Endothelial cell of umbilical vein (primary cell): ENCODE results near the gene NELFB. TPM values are rescaled to one million over a fixed set of nuclear protein-coding genes. Genes with fewer than 3 reads are reported as not detected.

Experiments
- BruUV-seq: library from RNA; stranded (reverse); fragments of 400-500 nt; replicated peaks from 2 replicates; lab custom pipeline; 2021; lab: Mats Ljungman, UMichigan
- CTCF ChIA-PET: fragments of 300-600, 350-600 bp; sonication (Branson Sonifier 250); formaldehyde crosslinking; loops from one replicate; lab custom pipeline; 2021; ENCODE audit warnings: antibody characterized with exemption, inconsistent platforms; lab: Charles Lee
- POLR2A ChIA-PET: fragments of 300-600, 350-600 bp; sonication (Branson Sonifier 250); formaldehyde crosslinking; loops from one replicate; lab custom pipeline; 2021; ENCODE audit warnings: antibody characterized with exemption, inconsistent platforms; lab: Charles Lee
- DNase-seq: peaks from one replicate; pipeline ENCODE4 v3.0.0-alpha.2; 2011; ENCODE audit warnings: low read depth, low spot score
- FAIRE-seq: peaks from 2 replicates; lab custom pipeline; 2011; peaks lifted over from hg19 to GRCh38; lab: Jason Lieb, UNC
- H2AFZ ChIP-seq: 2 replicates; pipeline ENCODE4 v1.6.0; 2012; ENCODE audit warnings: low read depth, low read length, control low read depth, inconsistent platforms
- H3K27ac ChIP-seq: 2 replicates; pipeline ENCODE4 v1.5.1; 2011; ENCODE audit warnings: low read depth, mild to moderate bottlenecking, control low read depth, low read length, moderate library complexity; ENCODE audit not compliant: insufficient read depth
- H3K27me3 ChIP-seq, 2 experiments: 2 replicates each; pipeline versions ENCODE4 v1.6.0 to v1.6.1; 2011; ENCODE audit warnings: low read length in 2 of 2, mixed read lengths in 1 of 2; ENCODE audit not compliant: control insufficient read depth in 2 of 2, insufficient read depth in 2 of 2
- H3K36me3 ChIP-seq, 2 experiments: 2 replicates in 1 of 2; 3 replicates in 1 of 2; pipeline ENCODE4 v1.5.1; 2011; ENCODE audit warnings: low read length in 2 of 2, mild to moderate bottlenecking in 1 of 2, moderate library complexity in 1 of 2; ENCODE audit not compliant: control insufficient read depth in 2 of 2, insufficient read depth in 2 of 2; ENCODE audit errors: extremely low read depth in 1 of 2
- H3K4me1 ChIP-seq: 3 replicates; pipeline ENCODE4 v1.5.1; 2011; ENCODE audit warnings: mild to moderate bottlenecking, low read length; ENCODE audit not compliant: control insufficient read depth, insufficient read depth; ENCODE audit errors: extremely low read depth
- H3K4me2 ChIP-seq: 2 replicates; pipeline ENCODE4 v1.6.1; 2011; ENCODE audit warnings: low read length, control low read depth, mixed read lengths; ENCODE audit not compliant: insufficient read depth
- H3K4me3 ChIP-seq, 3 experiments: fragments of 200-600 bp in 1 of 3; sonication (generic), shearing (Covaris generic) in 1 of 3; replicated peaks in 1 of 3; 2 replicates each; pipeline ENCODE4 v1.5.1; 2011 to 2016; ENCODE audit warnings: control low read depth in 3 of 3, low read length in 3 of 3, mild to moderate bottlenecking in 2 of 3, inconsistent platforms in 1 of 3, low read depth in 1 of 3, moderate library complexity in 1 of 3; ENCODE audit not compliant: insufficient read depth in 1 of 3
- H3K79me2 ChIP-seq: 2 replicates; pipeline ENCODE4 v1.6.0; 2012; ENCODE audit warnings: low read length, inconsistent platforms; ENCODE audit not compliant: control insufficient read depth, insufficient read depth
- H3K9ac ChIP-seq: replicated peaks from 2 replicates; pipeline ENCODE3; 2011; ENCODE audit warnings: low read length, control low read depth; ENCODE audit not compliant: insufficient read depth; ENCODE audit errors: extremely low read depth
- H3K9me1 ChIP-seq: replicated peaks from 3 replicates; pipeline ENCODE4 v1.6.0; 2011; ENCODE audit warnings: mild to moderate bottlenecking, low read length; ENCODE audit not compliant: control insufficient read depth, insufficient read depth; ENCODE audit errors: extremely low read depth
- H3K9me3 ChIP-seq: replicated peaks from 2 replicates; pipeline ENCODE4 v1.5.1; 2012; ENCODE audit warnings: low read length, inconsistent platforms; ENCODE audit not compliant: control insufficient read depth, insufficient read depth
- H4K20me1 ChIP-seq: replicated peaks from 2 replicates; pipeline ENCODE3; 2011; ENCODE audit warnings: mild to moderate bottlenecking, low read length; ENCODE audit not compliant: control insufficient read depth, insufficient read depth; ENCODE audit errors: extremely low read depth
- EZH2 ChIP-seq: IDR thresholded peaks from 2 replicates; pipeline ENCODE4 v1.6.1; 2012; ENCODE audit warnings: borderline replicate concordance, low read depth, mild to moderate bottlenecking, moderate library complexity, low read length, inconsistent platforms; ENCODE audit not compliant: severe bottlenecking
- FOS ChIP-seq: IDR thresholded peaks from 2 replicates; pipeline ENCODE4 v1.6.1; 2011; ENCODE audit warnings: mild to moderate bottlenecking, low read length, moderate library complexity, borderline replicate concordance; ENCODE audit not compliant: insufficient read depth
- GATA2 ChIP-seq: IDR thresholded peaks from 2 replicates; pipeline ENCODE4 v1.7.0; 2011; ENCODE audit warnings: low read depth, mild to moderate bottlenecking, moderate library complexity, mixed read lengths, low read length; ENCODE audit not compliant: insufficient read length, insufficient read depth
- JUN ChIP-seq: IDR thresholded peaks from 2 replicates; pipeline ENCODE4 v1.6.1; 2011; ENCODE audit warnings: borderline replicate concordance, low read depth; ENCODE audit not compliant: insufficient read length, insufficient read depth
- MYC ChIP-seq: IDR thresholded peaks from one replicate; pipeline ENCODE4 v1.6.1; 2011; ENCODE audit warnings: mild to moderate bottlenecking, low read depth, low read length
- POLR2A ChIP-seq: IDR thresholded peaks from 2 replicates; pipeline ENCODE4 v1.6.1; 2012; ENCODE audit warnings: low read depth, mild to moderate bottlenecking, control low read depth, low read length
- POLR2AphosphoS5 ChIP-seq: IDR thresholded peaks from 2 replicates; pipeline ENCODE4 v1.6.1; 2012; ENCODE audit warnings: low read depth, mild to moderate bottlenecking, control low read depth, low read length, moderate library complexity; ENCODE audit not compliant: insufficient read depth
- dilution Hi-C: fragments of 300-500 bp; cut with MboI; formaldehyde crosslinking; loops from one replicate; pipeline ENCODE4 v1.15.0; 2019; ENCODE audit warnings: low sequenced_read_pairs; ENCODE audit not compliant: extremely low pct_ligation_motif_present
- intact Hi-C: fragments of 100-400 bp; cut with micrococcal nuclease; formaldehyde crosslinking; loops from one replicate; pipeline ENCODE4 v1.10.0; 2022
- polyA plus RNA-seq, 4 experiments: library from polyadenylated mRNA; depleted of rRNA in 3 of 4; stranded (reverse) in 3 of 4; unstranded in 1 of 4; fragments of >200 nt; gene quantifications; 2 replicates each; pipeline versions ENCODE4 v1.2.1 to v1.2.3, GENCODE V29; 2011 to 2012; ENCODE audit warnings: missing spikeins in 1 of 4
- total RNA-seq: library from RNA; stranded (reverse); gene quantifications from 2 replicates; pipeline ENCODE4 v1.2.3, GENCODE V29; 2021
- TF ChIP-seq, protein P1 (sequence below): IDR thresholded peaks from 2 replicates; pipeline ENCODE4 v1.6.1; 2011; ENCODE audit not compliant: insufficient read depth, insufficient read length
- TF ChIP-seq, protein P2 (sequence below), 2 donors: IDR thresholded peaks; 1 replicate in 1 of 2; 2 replicates in 1 of 2; pipeline ENCODE4 v1.5.1; 2011; ENCODE audit warnings: low read length in 2 of 2, mild to moderate bottlenecking in 2 of 2, moderate library complexity in 2 of 2, control low read depth in 1 of 2, inconsistent platforms in 1 of 2, low read depth in 1 of 2; ENCODE audit not compliant: insufficient read depth in 1 of 2; ENCODE audit errors: extremely low read depth in 1 of 2

NELFB gene
- total and polyA plus RNA-seq, 2 donors (not counting 3 experiments of a cell fraction or from before 2014, with no cell fraction given): 62.3 to 76.1 TPM

DNA sequence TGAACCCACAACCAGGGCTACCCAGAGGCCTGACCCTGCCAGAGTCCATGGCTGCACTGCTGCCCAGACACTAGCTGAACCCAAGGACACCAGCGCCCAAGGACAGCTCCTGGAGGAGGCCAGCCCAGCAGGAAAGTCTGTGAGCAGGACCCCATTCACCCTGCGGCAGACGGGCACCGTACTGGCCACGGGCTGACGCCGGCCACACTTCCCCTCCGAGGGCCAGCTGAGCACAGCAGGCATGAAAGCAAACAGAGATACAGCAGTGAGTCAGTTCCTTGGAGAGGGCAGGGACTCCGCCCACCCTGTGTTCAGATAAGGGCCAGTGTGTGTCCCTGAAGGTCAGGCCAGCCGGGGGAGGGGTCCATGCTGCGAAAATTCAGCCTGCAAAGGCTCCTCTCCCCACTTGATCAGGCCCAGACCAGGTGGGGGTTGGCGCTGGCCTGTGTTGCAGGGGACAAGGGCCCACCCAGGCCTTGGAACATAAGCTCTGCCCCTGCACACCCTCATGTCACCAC, 36.3 kb upstream of the NELFB start:
- POLR2A ChIA-PET: interaction anchor here (0.6 to 0.7 kb wide), 2 partner anchors 21 to 22 kb away, joined by 3 to 8 read pairs; partner anchors contain the start of gene TUBB4B
- peak; percentile 71 for FAIRE-seq

DNA sequence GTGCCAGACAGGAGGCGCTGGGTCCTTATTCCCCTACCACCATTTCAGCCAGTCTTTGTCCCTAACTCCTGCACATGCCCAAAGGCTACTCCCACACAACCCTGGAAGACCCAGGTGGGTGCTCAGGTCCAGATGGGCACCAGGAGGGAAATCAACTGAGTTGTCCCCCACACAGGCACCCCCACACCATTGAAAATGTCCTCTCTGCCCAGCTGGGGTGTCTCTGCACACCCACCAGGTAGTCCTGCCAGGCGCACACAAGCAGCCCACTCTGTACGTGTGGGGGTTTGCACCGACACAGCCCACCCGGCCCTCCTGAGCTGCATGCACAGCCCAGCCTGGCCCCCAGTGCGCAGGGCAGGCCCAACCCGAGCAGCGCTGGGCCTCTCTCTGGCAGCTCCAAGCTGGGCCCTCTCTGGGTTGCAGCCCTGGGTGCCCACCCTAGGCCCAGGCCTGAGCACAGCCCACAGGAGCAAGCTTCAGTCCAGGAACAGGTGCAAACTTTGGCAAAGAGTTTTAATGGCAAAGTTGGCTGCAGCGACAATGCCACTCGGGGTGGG, 35.3 kb upstream of the NELFB start:
- FAIRE-seq (no peak), DNase-seq (no peak)
- Histone ChIP-seq H3K4me2 (no peak overlapping the region), H3K27me3 (no peaks in the 10 kb centered on the region), H3K36me3 (peaks cover 0 to 2% of the 10 kb centered on the region in 2 experiments), H2AFZ (no peak overlapping the region), H4K20me1 (no peaks in the 10 kb centered on the region), H3K79me2 (no peaks in the 10 kb centered on the region), H3K9me3 (no peaks in the 10 kb centered on the region), H3K9me1 (no peaks in the 10 kb centered on the region), H3K4me3 (no peak overlapping the region), H3K4me1 (peaks cover 18% of the 10 kb centered on the region), H3K9ac (no peak overlapping the region), H3K27ac (no peak overlapping the region)
- ChIA-PET POLR2A (no interaction called here), CTCF (interaction anchor here (2.1 kb wide), 1 partner anchor 17 kb away, joined by 8 read pairs; no protein-coding TSS in a partner anchor)
- TF ChIP-seq GATA2: no peak
- TF ChIP-seq, protein P1, sequence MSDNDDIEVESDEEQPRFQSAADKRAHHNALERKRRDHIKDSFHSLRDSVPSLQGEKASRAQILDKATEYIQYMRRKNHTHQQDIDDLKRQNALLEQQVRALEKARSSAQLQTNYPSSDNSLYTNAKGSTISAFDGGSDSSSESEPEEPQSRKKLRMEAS: no peak
- TF ChIP-seq POLR2A: no peak
- TF ChIP-seq FOS: no peak
- TF ChIP-seq EZH2: no peak
- no peak for TF ChIP-seq JUN
- TF ChIP-seq MYC: no peak
- TF ChIP-seq, protein P2, sequence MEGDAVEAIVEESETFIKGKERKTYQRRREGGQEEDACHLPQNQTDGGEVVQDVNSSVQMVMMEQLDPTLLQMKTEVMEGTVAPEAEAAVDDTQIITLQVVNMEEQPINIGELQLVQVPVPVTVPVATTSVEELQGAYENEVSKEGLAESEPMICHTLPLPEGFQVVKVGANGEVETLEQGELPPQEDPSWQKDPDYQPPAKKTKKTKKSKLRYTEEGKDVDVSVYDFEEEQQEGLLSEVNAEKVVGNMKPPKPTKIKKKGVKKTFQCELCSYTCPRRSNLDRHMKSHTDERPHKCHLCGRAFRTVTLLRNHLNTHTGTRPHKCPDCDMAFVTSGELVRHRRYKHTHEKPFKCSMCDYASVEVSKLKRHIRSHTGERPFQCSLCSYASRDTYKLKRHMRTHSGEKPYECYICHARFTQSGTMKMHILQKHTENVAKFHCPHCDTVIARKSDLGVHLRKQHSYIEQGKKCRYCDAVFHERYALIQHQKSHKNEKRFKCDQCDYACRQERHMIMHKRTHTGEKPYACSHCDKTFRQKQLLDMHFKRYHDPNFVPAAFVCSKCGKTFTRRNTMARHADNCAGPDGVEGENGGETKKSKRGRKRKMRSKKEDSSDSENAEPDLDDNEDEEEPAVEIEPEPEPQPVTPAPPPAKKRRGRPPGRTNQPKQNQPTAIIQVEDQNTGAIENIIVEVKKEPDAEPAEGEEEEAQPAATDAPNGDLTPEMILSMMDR (IDR thresholded peaks at IDR 0.05; ENCODE audit: extremely low read depth in 1 of 2, insufficient read depth in 1 of 2, low read depth in 1 of 2, low read length in 2 of 2): no peak
- no peak for TF ChIP-seq POLR2AphosphoS5
- BruUV-seq: no TSS peak
- intact Hi-C loops: no loop called here
- dilution Hi-C loops: no loop called here

More for the DNA sequence above, 36.3 kb upstream of the NELFB start:
- CTCF ChIA-PET: interaction anchor here (1.3 to 2.1 kb wide), 3 partner anchors 12 to 30 kb away, joined by 4 to 8 read pairs (median 5); partner anchors contain the start of genes ANAPC2 and SSNA1
- no peaks in the 10 kb centered on the region for H3K79me2 ChIP-seq
- no peak overlapping the region for H3K4me2 ChIP-seq
- BruUV-seq: TSS peak; percentile 13
- peaks cover 15% of the 10 kb centered on the region for H3K4me1 ChIP-seq
- H3K27ac ChIP-seq: peak overlapping the region; percentile 8
- H3K9me1 ChIP-seq: no peaks in the 10 kb centered on the region
- TF ChIP-seq POLR2AphosphoS5: peak; percentile 49
- TF ChIP-seq, protein P1: no peak
- dilution Hi-C loops (no loop called here), intact Hi-C loops (no loop called here)
- no peaks in the 10 kb centered on the region for H4K20me1 ChIP-seq
- no peak overlapping the region for H3K4me3 ChIP-seq
- H3K36me3 ChIP-seq: peaks cover 0 to 2% of the 10 kb centered on the region in 2 experiments
- peak; percentile 9 for DNase-seq
- no peaks in the 10 kb centered on the region for H3K9me3 ChIP-seq
- H2AFZ ChIP-seq: no peak overlapping the region
- no peak overlapping the region for H3K9ac ChIP-seq
- H3K27me3 ChIP-seq: no peaks in the 10 kb centered on the region
